NCI-H69 (cell line): ENCODE results near the gene NHLRC1.
"Not testable (repeated sequence)": the region's sequence is repeated elsewhere in the genome, so short reads cannot be mapped to it uniquely, and the experiment has no call there.

ENCODE experiments used
- DNase-seq: peaks from one replicate; lab custom pipeline; 2025; lab: John Stamatoyannopoulos, UW

The NHLRC1 gene

DNA sequence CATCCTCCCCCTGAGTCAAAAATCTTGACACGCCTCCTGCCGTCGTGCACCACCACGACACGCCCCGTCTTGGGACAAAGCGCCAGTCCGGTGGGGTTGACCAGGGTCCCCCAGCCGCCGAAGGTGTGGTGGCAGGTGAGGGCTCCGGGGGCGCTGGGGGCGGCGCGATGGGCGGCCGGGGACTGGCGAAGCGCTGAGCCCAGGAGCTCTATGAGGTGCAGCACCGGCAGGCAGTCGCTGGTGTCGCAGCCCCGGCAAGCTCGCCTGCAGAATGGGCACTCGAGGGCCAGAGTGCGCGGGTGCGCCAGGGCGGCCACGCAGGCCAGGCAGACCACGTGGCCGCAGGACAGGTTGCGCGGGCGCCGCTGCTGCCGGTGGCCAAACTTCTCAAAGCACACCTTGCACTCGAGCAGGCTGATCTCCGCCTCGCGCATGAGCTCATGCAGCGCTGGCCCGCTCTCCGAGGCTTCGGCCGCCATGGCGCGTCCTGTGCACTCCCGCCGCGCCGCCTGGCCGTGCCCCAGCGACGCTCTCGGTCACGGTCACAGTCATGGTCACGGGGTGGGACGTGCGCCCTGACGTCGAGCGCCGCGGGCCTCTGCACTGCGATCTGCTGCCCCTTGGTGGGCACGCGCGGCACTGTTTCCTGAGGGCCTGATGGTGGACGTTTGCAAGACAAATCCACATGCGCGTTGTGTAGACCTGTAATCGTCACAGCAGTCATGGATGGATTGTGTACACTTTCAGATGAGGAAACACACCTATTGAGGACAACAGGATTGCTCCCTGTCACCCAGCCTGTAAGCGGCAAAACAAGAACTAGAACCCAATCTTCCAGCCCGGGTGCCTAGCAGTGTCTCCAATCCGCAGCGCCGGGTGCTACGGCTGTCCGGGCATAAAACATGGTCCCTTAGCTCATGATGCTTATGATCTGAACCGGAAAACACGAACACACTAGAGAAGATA, at the start of gene NHLRC1:
NHLRC1 (minus strand) TSS at position 550 of the 966 bp plus-strand sequence; CDS start at position 479, 71 bp downstream.
- peak; percentile 96 for DNase-seq

DNA sequence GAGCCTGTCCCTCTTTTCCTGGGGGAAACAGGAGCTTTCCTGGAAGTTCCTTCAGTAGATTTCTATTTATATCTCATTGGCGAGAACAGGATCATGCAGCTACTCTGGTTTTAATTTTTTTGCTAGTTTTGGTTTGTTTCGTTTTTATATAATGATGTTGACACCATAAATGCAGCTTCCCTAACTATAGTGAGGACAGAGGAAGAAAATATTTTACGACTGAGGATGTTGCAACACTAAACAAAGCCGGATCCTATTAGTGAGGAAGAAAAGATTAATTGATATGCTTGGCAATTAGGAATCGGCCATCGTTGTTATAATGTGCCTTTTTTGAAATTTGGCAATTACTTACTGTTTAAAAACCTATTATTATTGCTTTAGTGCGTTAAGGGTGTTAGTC, 49.4 kb upstream of the NHLRC1 start:
- no peak for DNase-seq

DNA sequence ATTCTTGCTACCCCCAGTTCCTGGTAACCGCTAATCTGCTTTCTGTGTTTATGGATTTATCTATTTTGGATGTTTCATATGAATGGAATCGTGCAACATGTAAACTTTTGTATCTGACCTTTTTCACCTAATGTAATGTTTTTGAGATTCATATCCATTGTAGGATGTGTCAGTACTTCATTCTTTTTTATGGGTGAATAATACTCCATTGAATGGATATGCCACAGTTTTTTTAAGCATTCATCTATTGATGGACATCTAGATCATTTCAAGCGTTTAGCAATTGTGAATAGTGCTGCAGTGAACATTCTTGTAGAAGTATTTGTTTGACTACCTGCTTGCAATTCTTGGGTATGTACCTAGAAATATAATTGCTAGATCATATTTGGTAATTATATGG, 45.8 kb upstream of the NHLRC1 start:
- no peak for DNase-seq

DNA sequence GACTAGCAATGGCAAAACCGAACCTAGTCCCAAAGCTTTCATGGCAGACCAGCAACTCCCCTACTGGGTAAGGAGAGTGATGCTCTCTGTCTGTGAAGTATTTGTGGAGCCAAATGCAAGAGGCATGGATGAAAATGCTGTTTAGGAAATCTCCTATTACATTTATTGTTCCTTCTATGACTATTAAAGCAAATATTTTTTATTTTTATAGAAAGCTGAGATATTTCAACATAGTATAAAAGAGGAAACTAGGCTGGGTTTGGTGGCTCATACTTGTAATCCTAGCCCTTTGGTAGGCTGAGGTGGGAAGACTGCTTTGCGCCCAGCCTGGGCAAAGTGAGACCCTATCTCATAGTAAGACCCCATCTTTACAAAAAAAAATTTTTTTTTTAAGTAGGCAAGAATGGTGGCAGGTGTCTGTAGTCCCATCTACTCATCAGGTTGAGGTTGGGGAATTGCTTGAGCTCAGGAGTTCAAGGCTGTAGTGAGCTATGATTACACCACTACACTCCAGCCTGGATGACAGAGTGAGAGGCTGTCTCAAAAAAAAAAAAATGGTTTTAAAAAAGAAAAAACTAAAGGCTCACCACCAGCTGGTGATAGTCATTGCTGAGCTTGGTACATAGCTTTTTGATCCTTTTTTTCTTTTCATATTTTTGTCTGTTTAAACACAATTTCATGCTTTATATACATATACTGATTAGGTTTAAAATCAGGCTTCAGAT, 44.0 kb upstream of the NHLRC1 start:
- DNase-seq: no peak

DNA sequence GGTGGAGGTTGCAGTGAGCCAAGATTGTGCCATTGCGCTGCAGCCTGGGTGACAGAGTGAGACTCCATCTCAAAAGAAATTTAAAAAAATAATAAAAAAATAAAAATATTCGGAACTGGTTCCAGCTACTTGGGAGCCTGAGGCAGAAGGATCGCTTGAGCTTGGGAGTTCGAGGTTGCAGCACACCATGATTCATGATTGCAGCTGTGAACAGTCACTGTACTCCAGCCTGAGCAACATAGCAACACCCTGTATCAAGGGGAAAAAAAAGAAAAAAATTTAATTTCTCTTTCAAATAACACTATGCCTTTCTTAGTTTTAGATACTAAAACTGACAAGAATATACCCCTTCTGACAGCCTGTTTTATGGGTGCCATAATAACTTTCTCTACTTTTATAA, 43.3 kb upstream of the NHLRC1 start:
- DNase-seq: no peak

DNA sequence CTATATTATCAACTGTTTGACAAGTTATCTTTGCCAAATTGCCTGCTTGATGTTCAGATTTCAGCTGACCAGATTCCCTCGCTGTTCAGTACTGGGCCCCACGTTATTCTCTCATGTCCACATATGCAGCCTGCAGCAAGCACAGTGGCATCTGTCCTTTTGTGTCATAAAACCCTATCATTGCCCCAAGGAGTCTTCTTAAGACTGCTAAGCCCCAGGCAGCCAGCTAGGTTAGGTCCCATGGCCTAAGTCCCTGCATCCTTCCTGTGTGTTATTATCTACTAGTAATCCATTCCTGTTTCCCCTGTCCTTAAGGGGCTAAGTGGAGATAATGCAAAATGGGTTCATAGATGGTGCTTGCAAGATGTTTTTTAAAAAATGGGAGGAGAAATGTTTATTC, 39.9 kb upstream of the NHLRC1 start:
- no peak for DNase-seq

DNA sequence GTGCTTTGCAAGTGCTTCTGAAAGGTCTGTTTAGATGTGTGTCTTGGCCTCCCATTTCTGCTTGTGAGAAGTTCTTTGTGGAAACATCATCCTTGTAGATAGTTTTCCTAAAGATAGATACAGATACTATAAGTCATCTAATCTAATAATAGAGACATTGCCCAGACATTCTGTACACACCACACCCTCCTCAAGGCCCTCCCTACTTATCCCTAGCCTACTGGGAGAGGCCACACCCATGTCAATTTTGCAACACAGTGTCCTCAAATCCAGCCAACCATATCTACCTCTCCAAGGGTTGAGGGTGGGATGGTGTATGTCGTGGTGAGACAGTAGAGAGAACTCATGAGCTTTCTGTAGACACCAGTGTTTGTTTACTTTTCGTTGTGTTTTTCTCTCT, 39.0 kb upstream of the NHLRC1 start:
- DNase-seq: no peak

DNA sequence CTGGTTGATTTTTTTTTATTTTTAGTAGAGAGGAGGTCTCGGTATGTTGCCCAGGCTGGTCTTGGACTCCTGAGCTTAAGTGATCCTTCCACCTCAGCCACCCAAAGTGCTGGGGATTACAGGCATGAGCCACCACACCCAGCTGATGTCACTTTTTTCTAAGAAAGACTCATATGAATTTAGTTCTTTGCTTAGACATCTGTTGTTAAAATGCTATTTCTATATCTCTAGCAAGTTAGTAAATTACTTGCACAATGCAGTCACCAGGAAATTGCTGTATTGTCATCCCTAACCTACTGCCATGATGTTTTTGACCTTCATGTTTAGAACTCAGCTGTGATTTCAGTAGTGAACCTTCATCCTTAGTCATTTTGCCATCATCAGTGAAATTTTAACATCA, 38.4 kb upstream of the NHLRC1 start:
- no peak for DNase-seq

DNA sequence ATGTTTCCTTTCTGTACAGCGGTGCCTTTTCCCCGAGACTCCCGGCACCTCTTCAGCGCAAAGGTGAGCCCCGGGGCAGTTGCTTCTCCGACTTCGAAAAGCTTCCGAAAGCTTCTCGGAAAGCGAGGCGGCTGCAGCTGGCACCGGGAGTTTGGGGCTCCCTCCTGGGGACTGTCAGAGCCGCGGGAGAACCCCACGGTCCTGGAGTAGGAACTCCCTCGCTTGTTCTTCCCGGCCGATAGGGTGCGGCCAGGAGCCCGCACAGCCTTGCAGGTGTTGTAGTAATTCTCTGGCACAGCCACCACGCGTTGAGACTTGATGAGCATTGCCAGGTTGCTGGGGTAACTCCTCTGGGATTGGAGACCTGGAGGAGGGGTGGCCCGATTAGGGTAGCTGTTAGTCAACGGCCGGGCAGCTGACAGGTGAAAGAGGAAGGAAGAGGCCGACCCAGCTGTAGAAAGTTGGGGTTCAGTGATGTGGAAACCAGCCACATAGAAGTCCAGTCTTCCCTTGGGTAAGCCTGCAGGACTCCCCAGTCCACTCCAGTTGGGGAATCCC, 33.5 kb upstream of the NHLRC1 start:
- peak; percentile 94 for DNase-seq

DNA sequence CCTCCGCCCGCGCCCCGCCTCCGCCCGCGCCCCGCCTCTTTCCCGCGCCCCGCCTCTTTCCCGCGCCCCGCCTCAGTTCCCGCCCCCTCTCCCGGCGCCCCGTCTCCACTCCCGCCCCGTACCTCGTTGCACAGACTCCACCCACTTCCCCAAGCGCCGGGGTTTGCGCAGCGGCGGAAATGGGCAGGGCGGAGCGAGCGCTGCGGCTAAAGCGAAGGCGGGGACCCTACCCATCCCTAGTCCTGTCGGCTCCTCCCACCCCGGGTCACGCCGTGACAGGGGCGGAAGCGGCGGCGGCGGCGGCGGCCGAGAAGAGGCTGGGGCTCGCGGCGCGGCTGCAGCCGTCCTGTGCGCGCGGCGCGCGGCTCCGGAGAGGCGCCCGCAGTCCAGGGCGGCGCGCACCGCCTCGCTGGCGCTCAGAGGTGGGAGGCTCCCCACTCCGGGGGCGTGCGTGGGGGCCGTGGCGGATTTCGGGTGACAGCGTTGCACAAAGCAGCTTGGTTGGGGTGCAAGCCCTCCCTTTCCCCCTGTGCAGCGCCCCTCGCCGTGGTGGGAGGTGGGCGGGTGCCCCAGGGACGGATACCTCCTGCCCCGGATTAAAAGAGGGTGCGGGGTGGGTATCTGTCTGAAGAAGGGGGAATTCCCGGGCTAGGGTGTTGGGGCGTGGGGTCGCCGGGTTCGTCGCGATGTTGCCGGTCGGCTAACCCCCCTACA, 32.8 kb upstream of the NHLRC1 start, which contains the start of gene KDM1B:
KDM1B (plus strand) TSS at position 273 of the 714 bp plus-strand sequence. CDS start 4,474 bp downstream, outside the sequence.
- peak; percentile 99 for DNase-seq

DNA sequence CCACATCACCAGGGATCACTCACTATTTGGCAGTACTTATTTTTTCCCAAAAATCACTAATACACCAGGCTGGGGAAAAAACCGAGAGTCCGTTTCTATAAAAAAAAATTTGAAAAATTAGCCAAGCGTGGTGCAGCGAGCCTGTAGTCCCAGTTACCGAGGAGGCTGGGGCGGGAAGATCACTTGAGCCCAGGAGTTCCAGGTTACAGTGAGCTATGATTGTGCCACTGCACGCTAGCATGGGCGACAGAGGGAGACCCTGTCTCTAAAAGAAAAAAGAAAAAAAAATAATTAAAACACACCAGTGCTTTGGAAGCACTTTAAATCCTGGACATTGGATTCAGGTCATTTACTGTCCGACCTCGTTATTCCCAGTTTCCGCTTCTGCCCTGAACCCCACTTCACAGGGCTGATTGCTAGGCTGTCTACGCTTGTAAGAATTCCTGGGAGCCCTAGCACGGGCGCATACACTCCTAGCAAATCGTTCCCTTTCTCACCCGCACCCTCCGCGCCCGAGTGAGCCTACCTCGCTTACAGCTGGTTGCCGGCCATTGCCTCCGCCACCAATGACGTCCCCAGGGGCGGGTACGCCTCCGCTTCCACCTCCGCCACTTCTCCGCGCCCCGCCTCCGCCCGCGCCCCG, 32.2 kb upstream of the NHLRC1 start, which contains the start of gene TPMT:
TPMT (minus strand) TSS at position 571 of the 643 bp plus-strand sequence. CDS start 5,950 bp downstream, outside the sequence.
- DNase-seq: peak; percentile 99

DNA sequence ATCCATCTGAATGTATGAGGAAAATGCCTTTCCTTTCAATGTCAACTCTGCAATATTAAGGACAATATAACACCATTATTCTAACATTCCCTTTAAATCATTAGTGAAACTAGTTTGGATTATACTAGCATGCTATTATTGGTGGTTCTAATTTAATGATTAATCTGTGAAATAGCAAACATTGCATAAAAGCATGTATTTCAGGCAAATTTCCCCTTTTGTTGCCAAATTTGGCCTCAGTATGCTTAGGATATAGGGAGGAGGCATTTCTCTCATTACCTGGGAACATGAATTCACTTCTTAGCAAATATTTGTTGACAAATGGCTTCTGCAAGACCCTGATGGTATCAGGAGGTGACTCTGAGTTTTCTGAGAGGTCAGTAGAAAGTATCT, 30.8 kb upstream of the NHLRC1 start:
- DNase-seq: no peak

DNA sequence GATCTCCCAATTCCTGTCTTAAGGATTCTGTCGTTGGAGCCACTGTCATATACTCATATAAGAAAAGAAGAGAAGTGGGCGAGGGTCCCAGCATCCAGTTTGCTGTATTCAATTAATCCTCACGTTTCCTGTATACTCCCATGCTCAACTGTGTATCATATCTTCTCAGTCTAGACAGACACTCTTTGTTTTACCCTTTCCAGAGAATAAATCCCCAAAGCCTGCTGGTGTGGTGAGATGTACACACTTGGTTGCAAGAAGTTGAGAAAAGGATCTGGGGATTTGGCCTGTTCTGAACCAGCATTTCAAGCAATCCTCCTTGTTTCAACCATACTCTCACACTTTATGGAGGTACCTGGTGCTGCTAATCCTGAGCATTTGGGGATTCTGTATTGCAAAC, 29.3 kb upstream of the NHLRC1 start:
- DNase-seq: no peak

DNA sequence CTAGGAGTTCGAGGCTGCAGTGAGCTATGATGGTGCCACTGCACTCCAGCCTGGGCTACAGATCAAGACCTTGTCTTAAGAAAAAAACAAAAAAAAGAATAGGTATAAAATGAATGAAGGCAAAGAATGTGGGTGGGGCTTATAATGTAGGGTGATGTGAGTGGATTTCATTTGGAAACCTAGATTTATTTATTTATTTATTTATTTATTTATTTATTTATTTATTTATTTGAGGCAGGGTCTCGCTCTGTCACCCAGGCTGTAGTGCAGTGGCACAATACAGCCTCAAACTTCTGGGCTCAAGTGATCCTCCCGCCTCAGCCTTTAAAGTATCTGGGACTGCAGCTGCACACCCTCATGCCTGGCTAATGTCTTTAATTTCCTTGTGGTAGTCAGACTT, 28.9 kb upstream of the NHLRC1 start:
- not testable (repeated sequence) for DNase-seq

DNA sequence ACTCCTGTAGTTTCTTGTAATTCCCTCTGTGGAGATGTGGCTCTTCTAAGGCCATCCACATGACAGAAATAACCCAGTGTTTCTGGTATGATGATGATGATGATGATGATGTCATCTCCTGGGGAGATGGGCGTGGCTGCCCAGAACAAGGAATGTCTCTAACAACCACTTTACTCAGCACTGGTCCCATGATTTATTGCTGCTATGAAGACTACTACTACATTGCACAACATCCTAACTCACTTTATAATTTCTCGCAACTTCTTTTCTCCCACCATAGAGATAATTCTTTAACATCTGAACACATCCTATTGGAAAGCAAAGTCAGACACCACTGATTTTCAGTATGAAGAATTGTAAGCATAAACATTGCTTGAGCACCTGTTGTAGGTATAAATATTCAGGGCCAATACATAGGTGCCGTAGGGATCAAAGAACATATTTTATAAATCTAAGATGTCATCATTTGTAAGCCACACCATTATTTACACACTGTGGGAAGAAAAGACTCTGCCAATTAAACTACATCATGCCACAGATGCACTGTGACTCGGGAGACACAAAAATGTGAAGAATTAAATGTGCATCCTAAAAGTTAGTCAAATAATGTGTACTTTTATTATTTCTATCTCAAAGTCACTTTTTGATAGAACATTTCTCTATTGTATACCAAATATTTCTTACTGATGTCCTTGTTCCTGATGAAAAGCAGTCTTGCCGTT, 26.0 kb upstream of the NHLRC1 start:
- DNase-seq: peak; percentile 36

DNA sequence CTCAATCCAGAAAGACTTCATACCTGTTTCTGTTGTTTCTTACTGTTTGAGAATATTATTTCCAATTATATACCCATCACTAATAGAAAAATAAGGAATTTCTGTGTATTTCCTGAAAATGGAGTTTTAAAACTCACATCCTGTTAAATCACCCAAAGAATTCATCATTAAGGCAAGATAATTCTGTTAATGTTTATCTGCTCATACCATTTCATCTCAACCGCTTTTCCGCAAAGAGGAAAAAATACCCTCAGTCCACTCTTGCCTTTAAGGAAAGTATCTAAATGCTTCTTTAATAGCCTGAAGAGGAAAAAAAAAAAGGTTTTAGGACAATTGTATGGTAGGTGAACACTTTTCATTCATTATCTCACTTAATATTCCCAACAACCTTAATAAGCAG, 25.1 kb upstream of the NHLRC1 start:
- no peak for DNase-seq

DNA sequence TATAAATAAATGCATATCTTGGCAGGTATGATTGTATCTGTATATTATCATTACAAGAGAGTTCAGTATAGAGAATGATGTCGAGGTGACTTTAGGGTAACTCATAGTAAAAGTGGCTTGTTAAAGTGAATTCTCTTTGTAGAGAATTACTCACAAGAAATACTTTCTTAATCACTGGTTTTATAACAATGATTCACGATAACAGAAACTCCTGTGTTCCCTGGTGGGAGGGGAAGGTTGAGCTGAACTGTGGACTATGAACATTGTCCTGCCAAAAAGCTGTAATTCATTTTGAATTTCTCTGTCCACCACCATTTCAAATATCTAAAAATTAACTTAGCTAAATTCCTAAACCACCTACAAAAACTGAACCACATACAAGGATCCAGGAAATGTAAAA, 24.7 kb upstream of the NHLRC1 start:
- no peak for DNase-seq

DNA sequence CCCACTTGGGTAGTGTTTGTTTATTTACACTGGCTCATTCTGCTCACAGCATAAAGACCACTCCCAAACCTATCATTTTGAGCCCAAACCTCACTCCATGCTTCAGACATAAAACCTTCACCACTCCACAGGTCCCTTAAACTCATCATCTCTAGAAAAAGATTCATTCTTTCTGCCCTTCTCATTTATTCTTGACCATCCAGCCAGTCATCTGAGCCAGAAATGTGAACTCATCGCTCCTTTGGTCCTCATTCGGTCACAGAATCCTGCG, 20.0 kb upstream of the NHLRC1 start:
- no peak for DNase-seq

DNA sequence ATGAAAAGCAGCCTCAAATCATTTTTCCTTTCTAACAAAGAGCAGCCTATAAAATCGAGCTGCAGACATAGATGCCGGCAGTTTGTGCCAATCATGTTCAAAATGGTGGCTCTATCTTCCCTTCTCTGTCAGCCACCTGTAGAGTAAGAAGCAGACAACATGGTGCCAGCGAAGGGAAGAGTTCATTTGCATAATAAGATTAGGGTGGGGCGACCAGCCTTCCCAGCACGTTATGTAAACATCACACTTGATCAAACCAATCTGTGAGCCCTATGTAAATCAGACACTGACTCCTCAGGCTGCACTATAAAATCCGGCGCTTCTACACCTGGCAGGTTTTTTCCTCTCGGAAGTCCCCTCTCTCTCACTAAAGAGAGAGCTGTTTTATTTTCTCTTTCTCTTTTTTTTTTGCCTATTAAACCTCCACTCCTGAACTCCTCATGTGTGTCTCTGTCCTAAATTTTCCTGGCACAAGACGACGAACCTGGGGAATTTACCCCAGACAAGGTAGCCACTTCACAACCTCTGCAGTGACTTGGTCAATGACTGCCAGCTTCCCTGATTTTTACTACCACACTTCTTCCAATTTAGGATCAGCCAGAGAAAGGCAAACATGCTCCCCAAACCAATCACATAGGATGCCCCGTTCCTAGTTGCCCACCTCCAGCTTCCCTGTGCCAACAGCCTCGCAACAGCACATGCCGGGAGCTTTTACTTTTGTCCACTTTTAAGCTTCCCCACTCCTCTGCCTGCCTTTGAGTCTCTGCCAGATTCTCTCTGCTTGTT, 19.5 kb upstream of the NHLRC1 start:
- peak; percentile 97 for DNase-seq

DNA sequence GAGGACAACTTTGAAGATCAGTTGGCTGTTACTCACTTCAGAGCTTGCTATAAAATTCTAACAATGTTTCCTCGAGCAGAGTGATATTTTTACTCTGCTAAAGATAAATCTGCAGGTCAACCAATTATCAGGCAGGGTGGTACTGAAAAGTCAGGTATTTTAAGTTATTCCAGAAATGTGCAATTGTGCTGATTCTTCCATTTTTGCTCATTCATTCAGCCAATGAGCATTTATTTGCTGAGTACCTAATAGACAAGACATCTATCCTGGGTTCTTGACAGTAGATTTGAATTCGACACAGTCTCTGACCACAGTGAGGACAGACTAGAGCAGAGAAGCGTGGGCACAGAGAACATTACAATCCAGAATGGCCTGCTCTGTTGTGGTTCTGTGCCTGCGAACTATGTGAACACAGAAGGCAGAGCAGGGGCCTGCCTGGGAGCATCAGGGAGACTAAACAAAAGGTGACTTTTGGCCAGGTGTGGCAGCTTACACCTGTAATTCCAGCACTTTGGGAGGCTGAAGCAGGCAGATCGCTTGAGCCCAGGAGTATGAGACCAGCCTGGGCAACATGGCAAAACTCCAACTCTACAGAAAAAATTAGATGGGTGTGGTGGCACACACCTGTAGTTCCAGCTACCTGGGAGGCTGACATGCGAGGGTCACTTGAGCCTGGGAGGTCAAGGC, 17.6 kb upstream of the NHLRC1 start:
- DNase-seq: no peak
